Loucy (cell line): ENCODE results near the gene ASPSCR1.

Experiments used
- H2AFZ ChIP-seq: fragments of 200-600 bp; sonication (generic); 2 replicates; pipeline ENCODE4 v1.6.0; 2016; ENCODE audit warnings: antibody characterized with exemption, mild to moderate bottlenecking, low read length, moderate library complexity
- H3F3A ChIP-seq: fragments of 200-600 bp; 2 replicates; pipeline ENCODE4 v1.6.0; 2016; ENCODE audit warnings: antibody characterized with exemption, low read depth, mild to moderate bottlenecking
- H3K27me3 ChIP-seq: fragments of 200-600 bp; sonication (generic); 2 replicates; pipeline ENCODE4 v1.6.1; 2014; ENCODE audit warnings: low read length, mild to moderate bottlenecking; ENCODE audit not compliant: insufficient read depth, poor library complexity, severe bottlenecking
- H3K36me3 ChIP-seq: fragments of 200-600 bp; sonication (generic); 2 replicates; pipeline ENCODE4 v1.6.1; 2016; ENCODE audit warnings: low read length; ENCODE audit not compliant: insufficient read depth
- H3K4me1 ChIP-seq: fragments of 200-600 bp; sonication (generic); 2 replicates; pipeline ENCODE4 v1.5.1; 2014; ENCODE audit warnings: low read length, mild to moderate bottlenecking; ENCODE audit not compliant: insufficient read depth, poor library complexity, severe bottlenecking
- H3K4me2 ChIP-seq: fragments of 200-600 bp; sonication (generic); 2 replicates; pipeline ENCODE4 v1.6.0; 2014; ENCODE audit warnings: antibody characterized with exemption, low read length, low read depth, mild to moderate bottlenecking; ENCODE audit not compliant: poor library complexity, severe bottlenecking
- H3K4me3 ChIP-seq: fragments of 200-600 bp; sonication (generic); 2 replicates; pipeline ENCODE4 v1.5.1; 2014; ENCODE audit warnings: low read length, mild to moderate bottlenecking, mixed read lengths; ENCODE audit not compliant: poor library complexity, severe bottlenecking
- H3K79me2 ChIP-seq: fragments of 200-600 bp; sonication (generic); 2 replicates; pipeline ENCODE4 v1.6.1; 2014; ENCODE audit warnings: low read length; ENCODE audit not compliant: insufficient read depth
- H3K9ac ChIP-seq: fragments of 200-600 bp; sonication (generic); 2 replicates; pipeline ENCODE4 v1.6.0; 2014; ENCODE audit warnings: mild to moderate bottlenecking, low read depth, low read length, moderate library complexity; ENCODE audit not compliant: poor library complexity, severe bottlenecking
- H3K9me2 ChIP-seq: fragments of 200-600 bp; sonication (generic); replicated peaks from 2 replicates; pipeline ENCODE4 v1.6.1; 2016; ENCODE audit warnings: low read depth, low read length, mixed read lengths
- H3K9me3 ChIP-seq: fragments of 200-600 bp; sonication (generic); 2 replicates; pipeline ENCODE4 v1.6.1; 2014; ENCODE audit warnings: mild to moderate bottlenecking, antibody characterized with exemption, low read length, low read depth; ENCODE audit not compliant: insufficient read depth
- H4K20me1 ChIP-seq: fragments of 200-600 bp; sonication (generic); 2 replicates; pipeline ENCODE4 v1.6.0; 2014; ENCODE audit warnings: antibody characterized with exemption, low read length, mild to moderate bottlenecking; ENCODE audit not compliant: insufficient read depth, poor library complexity, severe bottlenecking
- EZH2phosphoT487 ChIP-seq: fragments of 200-600 bp; IDR thresholded peaks from 2 replicates; pipeline ENCODE4 v1.6.1; 2018; ENCODE audit warnings: antibody characterized with exemption, mild to moderate bottlenecking, moderate library complexity, borderline replicate concordance
- TF ChIP-seq, protein P1 (sequence below): fragments of 200-600 bp; sonication (generic); conservative IDR thresholded peaks from 2 replicates; pipeline ENCODE4 v1.5.1; 2014; ENCODE audit warnings: mild to moderate bottlenecking, antibody characterized with exemption, low read length

The ASPSCR1 gene

GRCh38 chr17:82030470-82031302, 53.3 kb downstream of the ASPSCR1 start:
- Histone ChIP-seq H3K4me1 (peaks cover 15% of the 10 kb centered on the region), H2AFZ (peak overlapping the region; percentile 85), H4K20me1 (no peaks in the 10 kb centered on the region), H3K9me3 (no peaks in the 10 kb centered on the region), H3K4me3 (peak overlapping the region; percentile 76), H3K4me2 (peak overlapping the region; percentile 65), H3K9ac (peak overlapping the region; percentile 72), H3K36me3 (no peaks in the 10 kb centered on the region), H3K9me2 (no peaks in the 10 kb centered on the region), H3K27me3 (no peaks in the 10 kb centered on the region), H3K79me2 (no peaks in the 10 kb centered on the region), H3F3A (no peaks in the 10 kb centered on the region)
- no peak for TF ChIP-seq EZH2phosphoT487
- TF ChIP-seq, protein P1, sequence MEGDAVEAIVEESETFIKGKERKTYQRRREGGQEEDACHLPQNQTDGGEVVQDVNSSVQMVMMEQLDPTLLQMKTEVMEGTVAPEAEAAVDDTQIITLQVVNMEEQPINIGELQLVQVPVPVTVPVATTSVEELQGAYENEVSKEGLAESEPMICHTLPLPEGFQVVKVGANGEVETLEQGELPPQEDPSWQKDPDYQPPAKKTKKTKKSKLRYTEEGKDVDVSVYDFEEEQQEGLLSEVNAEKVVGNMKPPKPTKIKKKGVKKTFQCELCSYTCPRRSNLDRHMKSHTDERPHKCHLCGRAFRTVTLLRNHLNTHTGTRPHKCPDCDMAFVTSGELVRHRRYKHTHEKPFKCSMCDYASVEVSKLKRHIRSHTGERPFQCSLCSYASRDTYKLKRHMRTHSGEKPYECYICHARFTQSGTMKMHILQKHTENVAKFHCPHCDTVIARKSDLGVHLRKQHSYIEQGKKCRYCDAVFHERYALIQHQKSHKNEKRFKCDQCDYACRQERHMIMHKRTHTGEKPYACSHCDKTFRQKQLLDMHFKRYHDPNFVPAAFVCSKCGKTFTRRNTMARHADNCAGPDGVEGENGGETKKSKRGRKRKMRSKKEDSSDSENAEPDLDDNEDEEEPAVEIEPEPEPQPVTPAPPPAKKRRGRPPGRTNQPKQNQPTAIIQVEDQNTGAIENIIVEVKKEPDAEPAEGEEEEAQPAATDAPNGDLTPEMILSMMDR = peak; percentile 68

- H4K20me1 ChIP-seq = peaks cover under 1% of the 10 kb centered on the region
- no peaks in the 10 kb centered on the region for H3K36me3 ChIP-seq
- peaks cover 2% of the 10 kb centered on the region; the same call in 1 of the 2 replicates for H3K79me2 ChIP-seq
- no peaks in the 10 kb centered on the region for H3F3A ChIP-seq
- H3K4me2 ChIP-seq = peak within 1 kb of the TSS; percentile 71
- H3K9ac ChIP-seq = peak within 1 kb of the TSS; percentile 72
- peaks cover 16% of the 10 kb centered on the region for H3K4me1 ChIP-seq
- no peaks in the 10 kb centered on the region for H3K27me3 ChIP-seq
- H3K9me2 ChIP-seq = no peaks in the 10 kb centered on the region
- peak within 1 kb of the TSS; percentile 76 for H3K4me3 ChIP-seq
- H3K9me3 ChIP-seq = no peaks in the 10 kb centered on the region
- no peak for TF ChIP-seq EZH2phosphoT487
- TF ChIP-seq, protein P1 = no peak
- H2AFZ ChIP-seq = peak within 1 kb of the TSS; percentile 85
Measured at GRCh38 chr17:82031303-82031884, 54.0 kb downstream of the ASPSCR1 start, which contains the start of gene RAC3. Gene RAC3 (plus strand): TSS chr17:82031678. CDS start chr17:82031762, 84 bp downstream.

- Histone ChIP-seq H3K4me2 (peak overlapping the region; percentile 71), H2AFZ (no peak overlapping the region), H3K36me3 (no peaks in the 10 kb centered on the region), H3K79me2 (peaks cover 7% of the 10 kb centered on the region; the same call in 1 of the 2 replicates), H3K9ac (peak overlapping the region; percentile 54), H4K20me1 (peaks cover 7% of the 10 kb centered on the region), H3K27me3 (no peaks in the 10 kb centered on the region), H3K4me3 (peak overlapping the region; percentile 66), H3K4me1 (peaks cover 14% of the 10 kb centered on the region), H3F3A (no peaks in the 10 kb centered on the region), H3K9me2 (no peaks in the 10 kb centered on the region), H3K9me3 (no peaks in the 10 kb centered on the region)
- no peak for TF ChIP-seq EZH2phosphoT487
- TF ChIP-seq, protein P1 = no peak
Measured at GRCh38 chr17:82031885-82032627, 54.6 kb downstream of the ASPSCR1 start.
